Liver (tissue), 9 donors: ENCODE measurements around the gene ZNF550. TPM values are rescaled to one million over a fixed set of nuclear protein-coding genes. Genes with fewer than 3 reads are reported as not detected.

Source experiments
- DNase-seq: peaks from one replicate; pipeline ENCODE4 v3.0.0-alpha.2; 2017; ENCODE audit warnings: low spot score
- H3K27ac ChIP-seq, 2 donors: one replicate each; pipeline ENCODE4 v1.7.0; 2013; ENCODE audit warnings: inconsistent platforms in 2 of 2, low read length in 2 of 2, control low read depth in 1 of 2, low read depth in 1 of 2, mild to moderate bottlenecking in 1 of 2
- H3K27me3 ChIP-seq, 4 donors: one replicate each; pipeline versions ENCODE4 v1.6.1 to v1.7.0; 2013; ENCODE audit warnings: low read length in 3 of 4, inconsistent platforms in 1 of 4, mild to moderate bottlenecking in 1 of 4, moderate library complexity in 1 of 4; ENCODE audit not compliant: control insufficient read depth in 4 of 4, insufficient read depth in 4 of 4
- H3K36me3 ChIP-seq, 4 donors: one replicate each; pipeline versions ENCODE4 v1.6.1 to v1.7.0; 2013; ENCODE audit warnings: low read length in 3 of 4, mild to moderate bottlenecking in 3 of 4, low read depth in 1 of 4, moderate library complexity in 1 of 4; ENCODE audit not compliant: control insufficient read depth in 4 of 4, insufficient read depth in 3 of 4
- H3K4me1 ChIP-seq, 4 donors: one replicate each; pipeline versions ENCODE4 v1.6.1 to v1.7.0; 2013; ENCODE audit warnings: low read length in 3 of 4, mild to moderate bottlenecking in 3 of 4, moderate library complexity in 1 of 4; ENCODE audit not compliant: control insufficient read depth in 4 of 4, insufficient read depth in 4 of 4
- H3K4me3 ChIP-seq, 3 donors: one replicate each; pipeline versions ENCODE4 v1.6.1 to v1.7.0; 2013; ENCODE audit warnings: low read length in 3 of 3, control low read depth in 1 of 3, low read depth in 1 of 3, mild to moderate bottlenecking in 1 of 3
- H3K9ac ChIP-seq, 2 donors: one replicate each; pipeline ENCODE4 v1.7.0; 2013; ENCODE audit warnings: low read length in 2 of 2, mild to moderate bottlenecking in 2 of 2, moderate library complexity in 2 of 2, control low read depth in 1 of 2, low read depth in 1 of 2
- H3K9me3 ChIP-seq, 4 donors: one replicate each; pipeline versions ENCODE4 v1.6.1 to v1.7.0; 2013; ENCODE audit warnings: low read length in 3 of 4; ENCODE audit not compliant: control insufficient read depth in 4 of 4
- EGR1 ChIP-seq, 2 donors: IDR thresholded peaks; 2 replicates each; pipeline ENCODE4 v1.6.1; 2016 to 2018; ENCODE audit warnings: antibody characterized with exemption in 2 of 2, low read depth in 2 of 2
- FOXA1 ChIP-seq: IDR thresholded peaks from 2 replicates; pipeline ENCODE4 v1.6.1; 2016; ENCODE audit warnings: antibody characterized with exemption
- FOXA2 ChIP-seq: IDR thresholded peaks from 2 replicates; pipeline ENCODE4 v1.6.1; 2016; ENCODE audit warnings: antibody characterized with exemption
- GABPA ChIP-seq, 2 donors: IDR thresholded peaks in 1 of 2; conservative IDR thresholded peaks in 1 of 2; 2 replicates each; pipeline ENCODE4 v1.6.1; 2016; ENCODE audit warnings: antibody characterized with exemption in 2 of 2, mild to moderate bottlenecking in 1 of 2, moderate library complexity in 1 of 2
- HNF4A ChIP-seq, 2 donors: conservative IDR thresholded peaks; 2 replicates each; pipeline ENCODE4 v1.6.1; 2016; ENCODE audit warnings: antibody characterized with exemption in 2 of 2, mild to moderate bottlenecking in 2 of 2
- HNF4G ChIP-seq: IDR thresholded peaks from 2 replicates; pipeline ENCODE4 v1.6.1; 2016; ENCODE audit warnings: antibody characterized with exemption
- JUND ChIP-seq, 2 donors: IDR thresholded peaks; 2 replicates each; pipeline ENCODE4 v1.6.1; 2016; ENCODE audit warnings: antibody characterized with exemption in 2 of 2
- NR2F2 ChIP-seq: IDR thresholded peaks from 2 replicates; pipeline ENCODE4 v1.6.1; 2016; ENCODE audit warnings: antibody characterized with exemption
- RAD21 ChIP-seq, 2 donors: IDR thresholded peaks; 2 replicates each; pipeline ENCODE4 v1.6.1; 2016; ENCODE audit warnings: antibody characterized with exemption in 2 of 2, mild to moderate bottlenecking in 2 of 2
- RXRA ChIP-seq, 2 donors: IDR thresholded peaks; 2 replicates each; pipeline ENCODE4 v1.6.1; 2017 to 2018; ENCODE audit warnings: antibody characterized with exemption in 2 of 2, mild to moderate bottlenecking in 1 of 2
- SP1 ChIP-seq: IDR thresholded peaks from 2 replicates; pipeline ENCODE4 v1.6.1; 2018; ENCODE audit warnings: antibody characterized with exemption, mild to moderate bottlenecking
- TAF1 ChIP-seq: conservative IDR thresholded peaks from 2 replicates; pipeline ENCODE4 v1.6.1; 2016; ENCODE audit warnings: antibody characterized with exemption, mild to moderate bottlenecking
- YY1 ChIP-seq: IDR thresholded peaks from 2 replicates; pipeline ENCODE4 v1.6.1; 2016; ENCODE audit warnings: antibody characterized with exemption, mild to moderate bottlenecking
- whole genome bisulfite sequencing: extraction: QIAGEN DNeasy Blood & Tissue Kit; methylation state at CpG from one replicate; pipeline ENCODE4 v1.1.7; 2013; 5-methylcytosine and 5-hydroxymethylcytosine counted together
- polyA plus RNA-seq, 2 donors: library from polyadenylated mRNA; stranded (reverse) in 1 of 2; unstranded in 1 of 2; fragments of 200-250 nt in 1 of 2; fragments of >200 nt in 1 of 2; fragmentation: Nextera tagmentation in 1 of 2; extraction: Ambion mirVana in 1 of 2; gene quantifications; one replicate each; pipeline versions ENCODE4 v1.2.1 to v1.2.3, GENCODE V29; 2013 to 2015
- total RNA-seq, 2 donors: library from RNA; depleted of rRNA; stranded (reverse); fragments of >200 nt; gene quantifications; one replicate each; pipeline ENCODE4 v1.2.3, GENCODE V29; 2014
- TF ChIP-seq, protein P1 (sequence below): fragments of 150-350 bp; IDR thresholded peaks from 2 replicates; pipeline ENCODE4 v1.5.1; 2017; ENCODE audit warnings: improper control_type of control experiment, low read depth, low read length; ENCODE audit not compliant: missing input control
- TF ChIP-seq, protein P2 (sequence below): IDR thresholded peaks from 2 replicates; pipeline ENCODE4 v1.6.1; 2016; ENCODE audit warnings: antibody characterized with exemption
- TF ChIP-seq, protein P3 (sequence below): IDR thresholded peaks from 2 replicates; pipeline ENCODE4 v1.6.1; 2016; ENCODE audit warnings: antibody characterized with exemption, mild to moderate bottlenecking
- TF ChIP-seq, protein P4 (sequence below): IDR thresholded peaks from 2 replicates; pipeline ENCODE4 v1.6.1; 2016; ENCODE audit warnings: antibody characterized with exemption
- TF ChIP-seq, protein P5 (sequence below): IDR thresholded peaks from 2 replicates; pipeline ENCODE4 v1.6.1; 2016; ENCODE audit warnings: antibody characterized with exemption
- donor health status: healthy.
- donor health status: healthy.
- donor health status: healthy.
- donor health status: healthy.
- donor health status: healthy.

The ZNF550 gene
- total and polyA plus RNA-seq, 4 donors: 0.96 to 4.8 (median 3.7) TPM

DNA sequence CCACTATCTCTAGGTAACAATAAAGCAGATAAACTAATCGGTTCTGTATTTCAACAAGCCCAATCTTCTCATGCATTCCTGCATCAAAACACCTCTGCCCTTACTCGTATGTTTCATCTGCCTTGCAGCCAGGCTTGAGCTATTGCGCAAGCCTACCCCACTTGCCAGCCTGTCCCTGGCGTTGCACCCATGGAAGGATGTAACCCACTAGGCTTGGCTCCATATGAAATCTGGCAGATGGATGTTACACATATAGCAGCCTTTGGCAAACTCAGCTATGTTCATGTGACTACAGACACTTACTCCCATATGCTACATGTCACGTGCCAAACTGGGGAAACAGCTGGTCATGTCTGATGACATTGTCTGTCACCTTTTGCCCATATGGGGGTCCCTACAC, 44.4 kb downstream of the ZNF550 start:
- peaks cover 26 to 68% (median 40%) of the 10 kb centered on the region in 4 donors for H3K9me3 ChIP-seq

More for the DNA sequence above, 44.4 kb downstream of the ZNF550 start:
- TF ChIP-seq FOXA1 (no peak), YY1 (no peak), HNF4G (no peak), RAD21 (IDR thresholded peaks at IDR 0.05) (no peak), EGR1 (IDR thresholded peaks at IDR 0.05; ENCODE audit: low read depth in 2 of 2) (no peak), SP1 (no peak), HNF4A (conservative IDR thresholded peaks at IDR 0.05) (no peak), JUND (IDR thresholded peaks at IDR 0.05) (no peak), GABPA (IDR thresholded peaks at IDR 0.05 in 1 of 2, conservative IDR thresholded peaks at IDR 0.05 in 1 of 2) (no peak), RXRA (IDR thresholded peaks at IDR 0.05) (no peak), FOXA2 (no peak), NR2F2 (no peak), TAF1 (no peak)
- TF ChIP-seq, protein P1, sequence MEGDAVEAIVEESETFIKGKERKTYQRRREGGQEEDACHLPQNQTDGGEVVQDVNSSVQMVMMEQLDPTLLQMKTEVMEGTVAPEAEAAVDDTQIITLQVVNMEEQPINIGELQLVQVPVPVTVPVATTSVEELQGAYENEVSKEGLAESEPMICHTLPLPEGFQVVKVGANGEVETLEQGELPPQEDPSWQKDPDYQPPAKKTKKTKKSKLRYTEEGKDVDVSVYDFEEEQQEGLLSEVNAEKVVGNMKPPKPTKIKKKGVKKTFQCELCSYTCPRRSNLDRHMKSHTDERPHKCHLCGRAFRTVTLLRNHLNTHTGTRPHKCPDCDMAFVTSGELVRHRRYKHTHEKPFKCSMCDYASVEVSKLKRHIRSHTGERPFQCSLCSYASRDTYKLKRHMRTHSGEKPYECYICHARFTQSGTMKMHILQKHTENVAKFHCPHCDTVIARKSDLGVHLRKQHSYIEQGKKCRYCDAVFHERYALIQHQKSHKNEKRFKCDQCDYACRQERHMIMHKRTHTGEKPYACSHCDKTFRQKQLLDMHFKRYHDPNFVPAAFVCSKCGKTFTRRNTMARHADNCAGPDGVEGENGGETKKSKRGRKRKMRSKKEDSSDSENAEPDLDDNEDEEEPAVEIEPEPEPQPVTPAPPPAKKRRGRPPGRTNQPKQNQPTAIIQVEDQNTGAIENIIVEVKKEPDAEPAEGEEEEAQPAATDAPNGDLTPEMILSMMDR: no peak
- TF ChIP-seq, protein P2, sequence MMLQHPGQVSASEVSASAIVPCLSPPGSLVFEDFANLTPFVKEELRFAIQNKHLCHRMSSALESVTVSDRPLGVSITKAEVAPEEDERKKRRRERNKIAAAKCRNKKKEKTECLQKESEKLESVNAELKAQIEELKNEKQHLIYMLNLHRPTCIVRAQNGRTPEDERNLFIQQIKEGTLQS: no peak
- TF ChIP-seq, protein P3, sequence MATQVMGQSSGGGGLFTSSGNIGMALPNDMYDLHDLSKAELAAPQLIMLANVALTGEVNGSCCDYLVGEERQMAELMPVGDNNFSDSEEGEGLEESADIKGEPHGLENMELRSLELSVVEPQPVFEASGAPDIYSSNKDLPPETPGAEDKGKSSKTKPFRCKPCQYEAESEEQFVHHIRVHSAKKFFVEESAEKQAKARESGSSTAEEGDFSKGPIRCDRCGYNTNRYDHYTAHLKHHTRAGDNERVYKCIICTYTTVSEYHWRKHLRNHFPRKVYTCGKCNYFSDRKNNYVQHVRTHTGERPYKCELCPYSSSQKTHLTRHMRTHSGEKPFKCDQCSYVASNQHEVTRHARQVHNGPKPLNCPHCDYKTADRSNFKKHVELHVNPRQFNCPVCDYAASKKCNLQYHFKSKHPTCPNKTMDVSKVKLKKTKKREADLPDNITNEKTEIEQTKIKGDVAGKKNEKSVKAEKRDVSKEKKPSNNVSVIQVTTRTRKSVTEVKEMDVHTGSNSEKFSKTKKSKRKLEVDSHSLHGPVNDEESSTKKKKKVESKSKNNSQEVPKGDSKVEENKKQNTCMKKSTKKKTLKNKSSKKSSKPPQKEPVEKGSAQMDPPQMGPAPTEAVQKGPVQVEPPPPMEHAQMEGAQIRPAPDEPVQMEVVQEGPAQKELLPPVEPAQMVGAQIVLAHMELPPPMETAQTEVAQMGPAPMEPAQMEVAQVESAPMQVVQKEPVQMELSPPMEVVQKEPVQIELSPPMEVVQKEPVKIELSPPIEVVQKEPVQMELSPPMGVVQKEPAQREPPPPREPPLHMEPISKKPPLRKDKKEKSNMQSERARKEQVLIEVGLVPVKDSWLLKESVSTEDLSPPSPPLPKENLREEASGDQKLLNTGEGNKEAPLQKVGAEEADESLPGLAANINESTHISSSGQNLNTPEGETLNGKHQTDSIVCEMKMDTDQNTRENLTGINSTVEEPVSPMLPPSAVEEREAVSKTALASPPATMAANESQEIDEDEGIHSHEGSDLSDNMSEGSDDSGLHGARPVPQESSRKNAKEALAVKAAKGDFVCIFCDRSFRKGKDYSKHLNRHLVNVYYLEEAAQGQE: no peak
- TF ChIP-seq, protein P4, sequence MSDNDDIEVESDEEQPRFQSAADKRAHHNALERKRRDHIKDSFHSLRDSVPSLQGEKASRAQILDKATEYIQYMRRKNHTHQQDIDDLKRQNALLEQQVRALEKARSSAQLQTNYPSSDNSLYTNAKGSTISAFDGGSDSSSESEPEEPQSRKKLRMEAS: no peak
- TF ChIP-seq, protein P5, sequence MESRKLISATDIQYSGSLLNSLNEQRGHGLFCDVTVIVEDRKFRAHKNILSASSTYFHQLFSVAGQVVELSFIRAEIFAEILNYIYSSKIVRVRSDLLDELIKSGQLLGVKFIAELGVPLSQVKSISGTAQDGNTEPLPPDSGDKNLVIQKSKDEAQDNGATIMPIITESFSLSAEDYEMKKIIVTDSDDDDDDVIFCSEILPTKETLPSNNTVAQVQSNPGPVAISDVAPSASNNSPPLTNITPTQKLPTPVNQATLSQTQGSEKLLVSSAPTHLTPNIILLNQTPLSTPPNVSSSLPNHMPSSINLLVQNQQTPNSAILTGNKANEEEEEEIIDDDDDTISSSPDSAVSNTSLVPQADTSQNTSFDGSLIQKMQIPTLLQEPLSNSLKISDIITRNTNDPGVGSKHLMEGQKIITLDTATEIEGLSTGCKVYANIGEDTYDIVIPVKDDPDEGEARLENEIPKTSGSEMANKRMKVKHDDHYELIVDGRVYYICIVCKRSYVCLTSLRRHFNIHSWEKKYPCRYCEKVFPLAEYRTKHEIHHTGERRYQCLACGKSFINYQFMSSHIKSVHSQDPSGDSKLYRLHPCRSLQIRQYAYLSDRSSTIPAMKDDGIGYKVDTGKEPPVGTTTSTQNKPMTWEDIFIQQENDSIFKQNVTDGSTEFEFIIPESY: no peak
- Histone ChIP-seq H3K27me3 (no peaks in the 10 kb centered on the region), H3K9ac (no peak overlapping the region), H3K4me3 (peak overlapping the region in 2 of 3 donors; percentile 18 to 22), H3K36me3 (peaks cover 7 to 21% (median 14%) of the 10 kb centered on the region in 4 donors), H3K27ac (no peak overlapping the region), H3K4me1 (no peaks in the 10 kb centered on the region)
- no peak for DNase-seq
- 94% methylated on average over 5 of the region's 5 CpGs for WGBS
